ENCODE data around the gene PHF3. TPM values are rescaled to one million over a fixed set of nuclear protein-coding genes. Genes with fewer than 3 reads are reported as not detected.

Gene PHF3
- total RNA-seq (10 to 100 TPM; 88.7 to 90.7 TPM), polyA plus RNA-seq (ENCODE audit: insufficient read length in 2 of 2) (10 to 100 TPM; 27.1 to 38.2 TPM)
- long read RNA-seq, donor 1, partial matches to known transcripts: 34 of 34 reads
- long read RNA-seq, donor 1, other reads (novel, unspliced or antisense): 0 of 34 reads
- long read RNA-seq, donor 2, partial matches to known transcripts: 0 of 1 reads
- long read RNA-seq, donor 2, other reads (novel, unspliced or antisense): 0 of 1 reads
- long read RNA-seq, donor 3, partial matches to known transcripts: 5 of 5 reads
- long read RNA-seq, donor 3, other reads (novel, unspliced or antisense): 0 of 5 reads
- long read RNA-seq, donor 4, partial matches to known transcripts: 41 of 41 reads
- long read RNA-seq, donor 4, other reads (novel, unspliced or antisense): 0 of 41 reads

- DNase-seq (ENCODE audit: low read depth in 4 of 6, low spot score in 6 of 6): peak; percentile 86 to 98 (median 89)
- WGBS (ENCODE audit: insufficient coverage): under 1% methylated on average over 126 of the region's 126 CpGs
- Histone ChIP-seq H3K27me3 (ENCODE audit: control insufficient read depth, insufficient read depth, low read length) (no peaks in the 10 kb centered on the region), H3K27ac (ENCODE audit: low read depth, low read length) (peak within 1 kb of the TSS; percentile 98), H3K4me1 (ENCODE audit: control insufficient read depth, insufficient read depth, low read length) (no peaks in the 10 kb centered on the region), H3K9me3 (ENCODE audit: control insufficient read depth, insufficient read depth, low read length) (no peaks in the 10 kb centered on the region), H3K36me3 (ENCODE audit: control insufficient read depth, insufficient read depth, low read length) (no peaks in the 10 kb centered on the region), H3K4me3 (ENCODE audit: low read depth, low read length) (peak within 1 kb of the TSS; percentile 85)
Observed at GRCh38 chr6:63635588-63636517, at the start of gene PHF3. Gene PHF3, plus strand, starts transcription at chr6:63635802. Its CDS starts 10,750 bp downstream, at chr6:63646552.

GRCh38 chr6:63589952-63590411 lies 45.6 kb upstream of the PHF3 start:
- Histone ChIP-seq H3K36me3 (ENCODE audit: control insufficient read depth, insufficient read depth, low read length) (no peaks in the 10 kb centered on the region), H3K27me3 (ENCODE audit: control insufficient read depth, insufficient read depth, low read length) (no peaks in the 10 kb centered on the region), H3K4me3 (ENCODE audit: low read depth, low read length) (no peak overlapping the region), H3K27ac (ENCODE audit: low read depth, low read length) (no peak overlapping the region), H3K9me3 (ENCODE audit: control insufficient read depth, insufficient read depth, low read length) (no peaks in the 10 kb centered on the region), H3K4me1 (ENCODE audit: control insufficient read depth, insufficient read depth, low read length) (no peaks in the 10 kb centered on the region)
- WGBS (ENCODE audit: insufficient coverage): 29% methylated on average over 1 of the region's 2 CpGs
- DNase-seq (ENCODE audit: low read depth in 4 of 6, low spot score in 6 of 6): no peak

DNA sequence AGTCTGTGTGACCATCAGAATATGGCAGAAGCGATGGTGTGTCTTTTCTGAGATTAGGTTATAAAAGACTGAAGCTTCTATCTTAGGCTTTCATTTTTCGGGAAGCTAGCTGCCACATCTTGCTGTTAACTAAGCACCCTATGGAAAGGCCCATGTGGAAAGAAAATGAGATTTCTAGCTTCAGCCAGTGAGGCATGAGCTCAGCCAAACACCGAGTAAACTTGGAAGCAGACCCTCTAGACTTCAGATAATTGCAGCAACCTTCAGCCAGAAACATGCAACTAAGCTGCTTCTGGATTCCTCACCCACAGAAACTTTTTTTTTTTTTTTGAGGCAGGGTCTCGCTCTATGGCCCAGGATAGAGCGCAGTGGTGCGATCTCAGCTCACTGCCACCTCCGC lies 42.7 kb upstream of the PHF3 start:
- peak in 1 of 6 donors; percentile 55 for DNase-seq (ENCODE audit: low read depth in 4 of 6, low spot score in 6 of 6)
- Histone ChIP-seq H3K9me3 (ENCODE audit: control insufficient read depth, insufficient read depth, low read length) (no peaks in the 10 kb centered on the region), H3K36me3 (ENCODE audit: control insufficient read depth, insufficient read depth, low read length) (no peaks in the 10 kb centered on the region), H3K4me3 (ENCODE audit: low read depth, low read length) (no peak overlapping the region), H3K27ac (ENCODE audit: low read depth, low read length) (no peak overlapping the region), H3K27me3 (ENCODE audit: control insufficient read depth, insufficient read depth, low read length) (no peaks in the 10 kb centered on the region), H3K4me1 (ENCODE audit: control insufficient read depth, insufficient read depth, low read length) (no peaks in the 10 kb centered on the region)
- WGBS (ENCODE audit: insufficient coverage): 93% methylated on average over 7 of the region's 7 CpGs

DNA sequence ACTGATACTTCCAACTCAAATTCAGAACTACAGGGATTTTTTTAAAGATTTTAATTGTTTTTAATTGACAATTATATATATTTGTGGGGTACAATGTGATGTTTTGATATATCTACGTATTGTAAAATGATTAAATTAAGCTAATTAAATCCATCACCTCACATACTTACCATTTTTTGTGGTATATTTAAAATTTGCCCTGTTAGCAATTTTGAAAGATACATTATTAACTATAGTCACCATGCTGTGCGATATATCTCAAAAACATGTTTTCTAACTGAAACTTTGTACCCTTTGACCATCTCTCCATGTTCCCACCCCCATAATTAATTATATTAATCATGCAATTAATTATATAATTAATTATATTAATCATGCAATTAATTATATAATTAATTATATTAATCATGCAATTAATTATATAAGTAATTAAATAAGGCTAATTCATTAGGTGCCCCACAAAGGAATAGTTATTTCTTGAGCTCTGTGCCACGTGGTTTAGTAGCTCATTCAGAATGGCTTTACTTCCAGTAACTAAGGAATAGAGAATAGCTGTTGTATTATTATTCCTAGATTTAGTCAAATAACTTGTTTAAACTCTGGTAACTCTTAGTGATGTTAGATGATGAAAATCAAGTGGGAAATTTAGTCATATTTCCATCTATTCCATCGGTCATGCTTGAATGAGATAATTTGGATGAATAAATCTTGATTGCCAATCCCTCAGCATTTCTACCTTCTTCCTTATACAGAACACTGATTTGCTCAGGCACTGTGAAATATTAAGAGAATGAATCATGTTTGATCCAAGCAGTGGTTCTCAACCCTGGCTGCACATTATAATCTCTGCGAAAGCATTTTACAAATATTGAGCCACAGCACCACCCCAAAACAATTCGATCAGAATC lies 38.2 kb upstream of the PHF3 start:
- no peaks in the 10 kb centered on the region for H3K27me3 ChIP-seq (ENCODE audit: control insufficient read depth, insufficient read depth, low read length)
- H3K4me1 ChIP-seq (ENCODE audit: control insufficient read depth, insufficient read depth, low read length): no peaks in the 10 kb centered on the region
- whole genome bisulfite sequencing (ENCODE audit: insufficient coverage): 33% methylated on average over 1 of the region's 6 CpGs
- no peak overlapping the region for H3K27ac ChIP-seq (ENCODE audit: low read depth, low read length)
- no peaks in the 10 kb centered on the region for H3K36me3 ChIP-seq (ENCODE audit: control insufficient read depth, insufficient read depth, low read length)
- H3K4me3 ChIP-seq (ENCODE audit: low read depth, low read length): peak overlapping the region; percentile 72
- peak in 2 of 6 donors; percentile 12 to 25 for DNase-seq (ENCODE audit: low read depth in 4 of 6, low spot score in 6 of 6)
- no peaks in the 10 kb centered on the region for H3K9me3 ChIP-seq (ENCODE audit: control insufficient read depth, insufficient read depth, low read length)

GRCh38 chr6:63598049-63599036 lies 37.3 kb upstream of the PHF3 start:
- H3K4me3 ChIP-seq (ENCODE audit: low read depth, low read length): peak overlapping the region; percentile 72
- 2% methylated on average over 15 of the region's 23 CpGs for WGBS (ENCODE audit: insufficient coverage)
- no peaks in the 10 kb centered on the region for H3K9me3 ChIP-seq (ENCODE audit: control insufficient read depth, insufficient read depth, low read length)
- peak; percentile 53 to 96 (median 78) for DNase-seq (ENCODE audit: low read depth in 4 of 6, low spot score in 6 of 6)
- H3K27me3 ChIP-seq (ENCODE audit: control insufficient read depth, insufficient read depth, low read length): no peaks in the 10 kb centered on the region
- peak overlapping the region; percentile 70 for H3K27ac ChIP-seq (ENCODE audit: low read depth, low read length)
- H3K4me1 ChIP-seq (ENCODE audit: control insufficient read depth, insufficient read depth, low read length): no peaks in the 10 kb centered on the region
- no peaks in the 10 kb centered on the region for H3K36me3 ChIP-seq (ENCODE audit: control insufficient read depth, insufficient read depth, low read length)

GRCh38 chr6:63599243-63599642 lies 36.4 kb upstream of the PHF3 start:
- H3K27ac ChIP-seq (ENCODE audit: low read depth, low read length): no peak overlapping the region
- 89% methylated on average over 7 of the region's 7 CpGs for WGBS (ENCODE audit: insufficient coverage)
- H3K4me1 ChIP-seq (ENCODE audit: control insufficient read depth, insufficient read depth, low read length): no peaks in the 10 kb centered on the region
- no peaks in the 10 kb centered on the region for H3K27me3 ChIP-seq (ENCODE audit: control insufficient read depth, insufficient read depth, low read length)
- H3K9me3 ChIP-seq (ENCODE audit: control insufficient read depth, insufficient read depth, low read length): no peaks in the 10 kb centered on the region
- no peaks in the 10 kb centered on the region for H3K36me3 ChIP-seq (ENCODE audit: control insufficient read depth, insufficient read depth, low read length)
- no peak for DNase-seq (ENCODE audit: low read depth in 4 of 6, low spot score in 6 of 6)
- no peak overlapping the region for H3K4me3 ChIP-seq (ENCODE audit: low read depth, low read length)

DNA sequence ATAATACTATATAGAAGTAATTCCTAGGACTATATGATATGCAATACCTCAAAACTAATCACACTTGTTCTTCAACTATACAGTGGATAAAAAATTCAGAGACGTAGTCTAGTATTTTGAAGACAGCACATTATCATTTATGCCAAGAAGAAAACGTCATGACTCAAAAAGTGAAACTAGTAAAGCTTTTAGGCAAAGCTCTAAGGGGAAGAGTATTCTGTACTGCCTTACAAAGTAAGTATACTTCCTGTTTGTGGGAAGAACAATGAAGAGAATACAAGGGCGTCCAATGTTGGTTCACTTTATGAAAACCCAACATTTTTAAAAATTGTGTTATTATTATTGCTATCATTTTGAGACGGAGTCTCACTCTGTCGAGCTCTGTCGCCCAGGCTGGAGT lies 35.5 kb upstream of the PHF3 start:
- H3K4me1 ChIP-seq (ENCODE audit: control insufficient read depth, insufficient read depth, low read length): no peaks in the 10 kb centered on the region
- H3K27ac ChIP-seq (ENCODE audit: low read depth, low read length): no peak overlapping the region
- WGBS (ENCODE audit: insufficient coverage): no CpG with 5 or more reads among the region's 6 CpGs
- no peaks in the 10 kb centered on the region for H3K36me3 ChIP-seq (ENCODE audit: control insufficient read depth, insufficient read depth, low read length)
- H3K27me3 ChIP-seq (ENCODE audit: control insufficient read depth, insufficient read depth, low read length): no peaks in the 10 kb centered on the region
- H3K4me3 ChIP-seq (ENCODE audit: low read depth, low read length): no peak overlapping the region
- no peaks in the 10 kb centered on the region for H3K9me3 ChIP-seq (ENCODE audit: control insufficient read depth, insufficient read depth, low read length)
- DNase-seq (ENCODE audit: low read depth in 4 of 6, low spot score in 6 of 6): no peak

GRCh38 chr6:63609231-63609630 lies 26.4 kb upstream of the PHF3 start:
- no peak for DNase-seq (ENCODE audit: low read depth in 4 of 6, low spot score in 6 of 6)
- no peak overlapping the region for H3K27ac ChIP-seq (ENCODE audit: low read depth, low read length)
- no peaks in the 10 kb centered on the region for H3K4me1 ChIP-seq (ENCODE audit: control insufficient read depth, insufficient read depth, low read length)
- no peaks in the 10 kb centered on the region for H3K9me3 ChIP-seq (ENCODE audit: control insufficient read depth, insufficient read depth, low read length)
- H3K4me3 ChIP-seq (ENCODE audit: low read depth, low read length): no peak overlapping the region
- no CpG with 5 or more reads among the region's 1 CpG for WGBS (ENCODE audit: insufficient coverage)
- H3K27me3 ChIP-seq (ENCODE audit: control insufficient read depth, insufficient read depth, low read length): no peaks in the 10 kb centered on the region
- no peaks in the 10 kb centered on the region for H3K36me3 ChIP-seq (ENCODE audit: control insufficient read depth, insufficient read depth, low read length)
